Measurements from ENCODE around the gene C2orf49.
A peak's percentile ranks its signal among the peaks of the same experiment; 100 is the strongest.

C2orf49 gene

GRCh38 chr2:105294844-105295481 is 42.4 kb upstream of the C2orf49 start:
- DNase-seq (ENCODE audit: extremely low read depth, low read depth): peak; percentile 48

GRCh38 chr2:105296017-105296611 is 41.2 kb upstream of the C2orf49 start:
- TF ChIP-seq CTCF (IDR thresholded peaks at IDR 0.05; ENCODE audit: low read depth, low read length): no peak

More at GRCh38 chr2:105294844-105295481, 42.4 kb upstream of the C2orf49 start:
- TF ChIP-seq CTCF (IDR thresholded peaks at IDR 0.05; ENCODE audit: low read depth, low read length): peak; percentile 73

GRCh38 chr2:105297216-105297615 is 40.1 kb upstream of the C2orf49 start:
- DNase-seq (ENCODE audit: extremely low read depth, low read depth): no peak
- TF ChIP-seq CTCF (IDR thresholded peaks at IDR 0.05; ENCODE audit: low read depth, low read length): no peak

More at GRCh38 chr2:105296017-105296611, 41.2 kb upstream of the C2orf49 start:
- no peak for DNase-seq (ENCODE audit: extremely low read depth, low read depth)

GRCh38 chr2:105298017-105298416 is 39.3 kb upstream of the C2orf49 start:
- DNase-seq (ENCODE audit: extremely low read depth, low read depth): no peak
- TF ChIP-seq CTCF (IDR thresholded peaks at IDR 0.05; ENCODE audit: low read depth, low read length): no peak

GRCh38 chr2:105299290-105299689 is 38.0 kb upstream of the C2orf49 start:
- no peak for DNase-seq (ENCODE audit: extremely low read depth, low read depth)

GRCh38 chr2:105301646-105302045 is 35.7 kb upstream of the C2orf49 start:
- TF ChIP-seq CTCF (IDR thresholded peaks at IDR 0.05; ENCODE audit: low read depth, low read length): no peak

More at GRCh38 chr2:105299290-105299689, 38.0 kb upstream of the C2orf49 start:
- no peak for TF ChIP-seq CTCF (IDR thresholded peaks at IDR 0.05; ENCODE audit: low read depth, low read length)

GRCh38 chr2:105307146-105307545 is 30.2 kb upstream of the C2orf49 start:
- no peak for TF ChIP-seq CTCF (IDR thresholded peaks at IDR 0.05; ENCODE audit: low read depth, low read length)
- no peak for DNase-seq (ENCODE audit: extremely low read depth, low read depth)

More at GRCh38 chr2:105301646-105302045, 35.7 kb upstream of the C2orf49 start:
- DNase-seq (ENCODE audit: extremely low read depth, low read depth): no peak

All from AG09319 (cell line).